H1 (cell line): ENCODE results near the gene HSPA12A. TPM values are rescaled to one million over a fixed set of nuclear protein-coding genes. Genes with fewer than 3 reads are reported as not detected.

Experiments used
- CHD7 ChIP-seq: fragments of 300-600 bp; sonication (generic); IDR thresholded peaks from 2 replicates; pipeline ENCODE4 v1.7.1; 2012; ENCODE audit warnings: low read length, moderate library complexity, mild to moderate bottlenecking, inconsistent platforms; ENCODE audit not compliant: insufficient replicate concordance
- CREB1 ChIP-seq: IDR thresholded peaks from 2 replicates; pipeline ENCODE4 v1.6.1; 2012; ENCODE audit warnings: inconsistent platforms
- CTCF ChIP-seq, 3 experiments: IDR thresholded peaks; 1 replicate in 2 of 3; 2 replicates in 1 of 3; pipeline versions ENCODE4 v1.5.1 to v1.6.1; 2011; ENCODE audit warnings: low read length in 3 of 3, mild to moderate bottlenecking in 3 of 3, inconsistent platforms in 2 of 3, low read depth in 1 of 3, moderate library complexity in 1 of 3; ENCODE audit not compliant: insufficient read depth in 1 of 3; ENCODE audit errors: control extremely low read depth in 1 of 3
- PHF8 ChIP-seq: fragments of 200-600 bp; sonication (generic); conservative IDR thresholded peaks from 2 replicates; pipeline ENCODE4 v1.7.1; 2012; ENCODE audit warnings: low read depth, mild to moderate bottlenecking, inconsistent platforms, low read length, moderate library complexity
- SIX5 ChIP-seq: IDR thresholded peaks from 2 replicates; pipeline ENCODE4 v1.6.1; 2011; ENCODE audit warnings: mild to moderate bottlenecking, low read depth, low read length
- polyA plus RNA-seq, 7 experiments: library from polyadenylated mRNA; depleted of rRNA in 3 of 7; stranded (reverse) in 5 of 7; unstranded in 2 of 7; fragments of >200 nt in 5 of 7; fragments of 200-250 nt in 2 of 7; gene quantifications; 1 replicate in 5 of 7; 2 replicates in 1 of 7; 4 replicates in 1 of 7; pipeline versions ENCODE4 v1.2.1 to v1.2.3, GENCODE V29; 2011 to 2013; ENCODE audit warnings: missing spikeins in 2 of 7, mixed read lengths in 2 of 7
- total RNA-seq: library from RNA; stranded (reverse); fragmentation: NEBNext Ultra II Directional; extraction: Animal tissue kit (Norgen Biotek cat#: 25700); gene quantifications from 2 replicates; pipeline ENCODE4 v1.2.1, GENCODE V29; 2021

HSPA12A gene
- total and polyA plus RNA-seq, 2 of the 8 experiments (the other 6 are each of a cell fraction or from before 2014, with no cell fraction given), result 3.1 to 6.9 TPM

DNA sequence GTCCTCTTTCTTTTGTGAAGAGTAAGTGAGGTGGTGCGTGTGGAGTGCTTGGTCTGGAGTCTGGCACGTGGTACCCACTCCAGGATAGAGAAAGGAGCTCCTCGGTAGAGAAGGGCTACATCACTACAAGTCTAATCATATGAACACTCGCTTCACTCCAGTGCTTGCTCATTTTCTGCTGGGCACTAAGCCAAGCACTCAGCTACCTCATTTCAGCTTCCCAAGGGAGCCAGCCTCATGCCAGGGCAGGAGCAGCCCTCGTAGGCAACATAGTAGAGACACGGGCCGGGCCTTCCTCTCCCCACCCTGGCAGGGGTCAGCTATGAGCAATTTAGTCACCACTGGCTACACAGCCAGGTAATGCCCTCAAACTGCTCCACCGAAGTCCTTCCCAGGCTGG, 11.4 kb upstream of the HSPA12A start (continued):
- TF ChIP-seq CHD7 (no peak), CREB1 (no peak), CTCF (IDR thresholded peaks at IDR 0.05; ENCODE audit: control extremely low read depth in 1 of 3, insufficient read depth in 1 of 3, low read depth in 1 of 3, low read length in 3 of 3) (no peak), SIX5 (no peak), PHF8 (no peak)
